ENCODE results near the gene DCAF16.

- TF ChIP-seq CTCF (IDR thresholded peaks at IDR 0.05) (no peak), EZH2 (IDR thresholded peaks at IDR 0.05) (no peak), EZH2phosphoT487 (IDR thresholded peaks at IDR 0.05) (no peak)
These were observed 49.3 kb upstream of the DCAF16 start for GRCh38 chr4:17859793-17860406.

Measured in neural progenitor cell (in vitro differentiated cells).